Hepatocyte (in vitro differentiated cells): ENCODE data around the gene ASAP2.

Source experiments
- EZH2 ChIP-seq: fragments of 200-600 bp; sonication (generic); IDR thresholded peaks from 2 replicates; pipeline ENCODE4 v1.6.1; 2016; ENCODE audit warnings: antibody characterized with exemption, mild to moderate bottlenecking, borderline replicate concordance
- EZH2phosphoT487 ChIP-seq: fragments of 200-600 bp; sonication (generic); IDR thresholded peaks from one replicate; pipeline ENCODE4 v1.6.1; 2018; ENCODE audit warnings: antibody characterized with exemption, mild to moderate bottlenecking, low read depth, moderate library complexity; ENCODE audit not compliant: unreplicated experiment, severe bottlenecking
- TF ChIP-seq, protein P1 (sequence below): fragments of 200-600 bp; sonication (generic); IDR thresholded peaks from 2 replicates; pipeline ENCODE4 v1.5.1; 2016; ENCODE audit warnings: antibody characterized with exemption, mild to moderate bottlenecking; ENCODE audit not compliant: poor library complexity

GRCh38 chr2:9262671-9263171 lies 56.1 kb downstream of the ASAP2 start:
- TF ChIP-seq, protein P1, sequence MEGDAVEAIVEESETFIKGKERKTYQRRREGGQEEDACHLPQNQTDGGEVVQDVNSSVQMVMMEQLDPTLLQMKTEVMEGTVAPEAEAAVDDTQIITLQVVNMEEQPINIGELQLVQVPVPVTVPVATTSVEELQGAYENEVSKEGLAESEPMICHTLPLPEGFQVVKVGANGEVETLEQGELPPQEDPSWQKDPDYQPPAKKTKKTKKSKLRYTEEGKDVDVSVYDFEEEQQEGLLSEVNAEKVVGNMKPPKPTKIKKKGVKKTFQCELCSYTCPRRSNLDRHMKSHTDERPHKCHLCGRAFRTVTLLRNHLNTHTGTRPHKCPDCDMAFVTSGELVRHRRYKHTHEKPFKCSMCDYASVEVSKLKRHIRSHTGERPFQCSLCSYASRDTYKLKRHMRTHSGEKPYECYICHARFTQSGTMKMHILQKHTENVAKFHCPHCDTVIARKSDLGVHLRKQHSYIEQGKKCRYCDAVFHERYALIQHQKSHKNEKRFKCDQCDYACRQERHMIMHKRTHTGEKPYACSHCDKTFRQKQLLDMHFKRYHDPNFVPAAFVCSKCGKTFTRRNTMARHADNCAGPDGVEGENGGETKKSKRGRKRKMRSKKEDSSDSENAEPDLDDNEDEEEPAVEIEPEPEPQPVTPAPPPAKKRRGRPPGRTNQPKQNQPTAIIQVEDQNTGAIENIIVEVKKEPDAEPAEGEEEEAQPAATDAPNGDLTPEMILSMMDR = no peak
- TF ChIP-seq EZH2 (no peak), EZH2phosphoT487 (no peak)
